ENCODE data around the gene KLHL29. TPM values are rescaled to one million over a fixed set of nuclear protein-coding genes. Genes with fewer than 3 reads are reported as not detected.
A peak's percentile ranks its signal among the peaks of the same experiment; 100 is the strongest.

Gene KLHL29
- total RNA-seq, 1 experiment from 2014 or later, result 2.4 TPM

DNA sequence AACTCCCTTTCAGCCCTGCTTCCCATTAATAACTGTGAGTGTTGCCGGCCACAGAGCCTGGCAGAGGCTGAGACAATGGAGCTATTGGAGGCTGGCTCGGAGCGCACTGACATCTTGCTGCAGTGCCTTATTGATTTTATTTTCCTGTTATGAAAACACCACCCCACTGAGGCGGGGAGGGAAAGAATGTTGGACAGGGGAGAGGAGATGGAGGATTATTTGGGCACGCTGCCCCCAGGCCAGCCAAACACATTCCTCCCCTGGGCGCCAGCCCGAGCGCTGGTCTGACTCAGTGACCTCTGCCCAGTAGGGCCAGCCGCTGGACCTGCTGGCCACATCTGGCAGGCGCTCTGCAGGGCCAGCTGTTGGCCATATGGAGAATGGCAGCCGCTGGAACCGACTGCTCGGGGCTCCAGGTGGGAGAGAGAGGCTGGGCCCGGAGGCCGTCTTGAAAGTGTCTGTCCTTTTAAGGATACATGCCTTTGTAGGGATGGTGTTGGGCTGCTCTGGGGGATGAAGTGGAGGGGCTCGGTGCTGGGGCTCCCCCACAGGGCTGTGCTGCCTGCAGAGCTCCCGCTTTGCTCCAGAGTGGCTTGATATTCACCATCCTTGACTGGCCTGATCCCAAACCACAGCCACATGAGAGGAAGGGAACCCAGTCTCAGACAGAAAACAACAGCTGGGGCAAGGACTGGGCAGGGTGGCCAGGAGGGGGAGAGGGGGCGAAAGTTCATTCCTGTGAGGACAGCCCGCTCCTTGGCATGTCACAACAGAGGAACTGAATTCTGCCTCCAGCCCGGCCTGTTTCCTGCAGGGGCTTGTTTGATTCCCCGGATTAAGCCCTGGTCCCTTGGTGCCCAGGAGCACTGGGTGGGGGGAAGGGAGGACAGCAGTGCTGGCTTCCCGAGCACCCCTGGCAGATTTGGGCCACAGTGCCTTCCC lies 179.0 kb downstream of the KLHL29 start:
- Mint-ChIP-seq H3K27ac (peak overlapping the region in 1 of 3 experiments; percentile 87; a peak in 2 of 7 replicates), H3K9me3 (no peaks in the 10 kb centered on the region), H3K27me3 (ENCODE audit: low read depth) (no peaks in the 10 kb centered on the region; the same call in 1 of the 2 replicates), H3K4me1 (peaks cover 19 to 35% of the 10 kb centered on the region in 2 experiments), H3K36me3 (ENCODE audit: insufficient read depth in 1 of 3, low read depth in 3 of 3) (no peaks in the 10 kb centered on the region), H3K4me3 (no peak overlapping the region)
- peak overlapping the region; percentile 16; the same call in 1 of the 2 replicates for H3K14ac ChIP-seq (ENCODE audit: insufficient read depth, low read length)
- no CpG with 5 or more reads among the region's 22 CpGs for WGBS (ENCODE audit: extremely low coverage, insufficient read length, low lambda C conversion rate)
- H2AFZ ChIP-seq (ENCODE audit: low read length), result no peak overlapping the region
- H3K79me2 ChIP-seq (ENCODE audit: insufficient read depth, low read length), result no peaks in the 10 kb centered on the region
- H3K9me3 ChIP-seq (ENCODE audit: control insufficient read depth, low read depth, low read length), result no peaks in the 10 kb centered on the region
- no peak overlapping the region for H4K8ac ChIP-seq (replicated peaks; ENCODE audit: insufficient read length, low read depth, low read length)
- H3K4ac ChIP-seq (ENCODE audit: low read depth, low read length), result no peak overlapping the region; the same call in 1 of the 2 replicates
- no peak overlapping the region for H3K56ac ChIP-seq (ENCODE audit: insufficient read length, low read depth, low read length)
- H3K27me3 ChIP-seq (ENCODE audit: insufficient read depth, low read length), result no peaks in the 10 kb centered on the region
- no peak overlapping the region for H4K91ac ChIP-seq (ENCODE audit: insufficient read length, low read depth, low read length)
- H2BK20ac ChIP-seq (ENCODE audit: low read depth, low read length, poor library complexity, severe bottlenecking), result no peak overlapping the region
- no peak overlapping the region for H2BK5ac ChIP-seq (ENCODE audit: insufficient read length, low read length)
- no peak overlapping the region for H2AK5ac ChIP-seq (ENCODE audit: insufficient read length, low read length)
- no peak overlapping the region for H3K4me2 ChIP-seq (ENCODE audit: insufficient read depth, insufficient read length, low read length)
- no peak overlapping the region for H2BK120ac ChIP-seq (ENCODE audit: low read depth, low read length, poor library complexity, severe bottlenecking)
- H3K27ac ChIP-seq (ENCODE audit: insufficient read length, low read depth, low read length), result no peak overlapping the region
- H4K5ac ChIP-seq (ENCODE audit: insufficient read length, low read depth, low read length), result no peak overlapping the region
- H3K23me2 ChIP-seq (ENCODE audit: insufficient read length, low read depth, low read length, poor library complexity, severe bottlenecking), result no peaks in the 10 kb centered on the region
- H2BK15ac ChIP-seq (ENCODE audit: low read depth, low read length), result no peak overlapping the region
- peak; percentile 53 for DNase-seq
- H4K20me1 ChIP-seq (ENCODE audit: control insufficient read depth, insufficient read depth, insufficient read length), result no peaks in the 10 kb centered on the region
- no peak overlapping the region for H3K23ac ChIP-seq (ENCODE audit: insufficient read length, low read depth, low read length)
- peaks cover 6% of the 10 kb centered on the region; the same call in 1 of the 2 replicates for H3K4me1 ChIP-seq (ENCODE audit: insufficient read depth, low read length)
- H3K79me1 ChIP-seq (ENCODE audit: insufficient read depth, low read depth, low read length, poor library complexity, severe bottlenecking), result no peaks in the 10 kb centered on the region
- H3K9ac ChIP-seq (ENCODE audit: extremely low read depth, insufficient read length, low read length), result no peak overlapping the region
- no peak overlapping the region for H3T11ph ChIP-seq (ENCODE audit: low read length)
- H3K18ac ChIP-seq (ENCODE audit: insufficient read length, low read depth, low read length), result no peak overlapping the region
- H2BK12ac ChIP-seq (ENCODE audit: insufficient read length, low read depth, low read length), result no peak overlapping the region
- TF ChIP-seq, protein P1, sequence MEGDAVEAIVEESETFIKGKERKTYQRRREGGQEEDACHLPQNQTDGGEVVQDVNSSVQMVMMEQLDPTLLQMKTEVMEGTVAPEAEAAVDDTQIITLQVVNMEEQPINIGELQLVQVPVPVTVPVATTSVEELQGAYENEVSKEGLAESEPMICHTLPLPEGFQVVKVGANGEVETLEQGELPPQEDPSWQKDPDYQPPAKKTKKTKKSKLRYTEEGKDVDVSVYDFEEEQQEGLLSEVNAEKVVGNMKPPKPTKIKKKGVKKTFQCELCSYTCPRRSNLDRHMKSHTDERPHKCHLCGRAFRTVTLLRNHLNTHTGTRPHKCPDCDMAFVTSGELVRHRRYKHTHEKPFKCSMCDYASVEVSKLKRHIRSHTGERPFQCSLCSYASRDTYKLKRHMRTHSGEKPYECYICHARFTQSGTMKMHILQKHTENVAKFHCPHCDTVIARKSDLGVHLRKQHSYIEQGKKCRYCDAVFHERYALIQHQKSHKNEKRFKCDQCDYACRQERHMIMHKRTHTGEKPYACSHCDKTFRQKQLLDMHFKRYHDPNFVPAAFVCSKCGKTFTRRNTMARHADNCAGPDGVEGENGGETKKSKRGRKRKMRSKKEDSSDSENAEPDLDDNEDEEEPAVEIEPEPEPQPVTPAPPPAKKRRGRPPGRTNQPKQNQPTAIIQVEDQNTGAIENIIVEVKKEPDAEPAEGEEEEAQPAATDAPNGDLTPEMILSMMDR (conservative IDR thresholded peaks at IDR 0.05), result no peak; the same call in 2 of the 3 replicates
